NCI-H187 treated with DMSO at 0.1 percent for 48 hours (cell line): ENCODE results near the gene CHRNA4.

Source experiments
- DNase-seq: peaks from one replicate; lab custom pipeline; 2025; lab: John Stamatoyannopoulos, UW

CHRNA4 gene

GRCh38 chr20:63363013-63363957 is 2.1 kb upstream of the CHRNA4 start:
- DNase-seq = no peak

GRCh38 chr20:63362436-63363009 is 1.4 kb upstream of the CHRNA4 start:
- no peak for DNase-seq

- DNase-seq = no peak
Observed at GRCh38 chr20:63361519-63362435, 628 bp upstream of the CHRNA4 start.

- DNase-seq = no peak
Observed at GRCh38 chr20:63359937-63360849, 956 bp downstream of the CHRNA4 start.

- no peak for DNase-seq
Observed at GRCh38 chr20:63359164-63359934, 1.8 kb downstream of the CHRNA4 start.

GRCh38 chr20:63357921-63358905 is 2.9 kb downstream of the CHRNA4 start:
- DNase-seq = no peak

- no peak for DNase-seq
Observed at GRCh38 chr20:63356931-63357879, 3.9 kb downstream of the CHRNA4 start.

GRCh38 chr20:63356511-63356910 is 4.6 kb downstream of the CHRNA4 start:
- DNase-seq = no peak

GRCh38 chr20:63355781-63356295 is 5.3 kb downstream of the CHRNA4 start:
- DNase-seq = no peak

GRCh38 chr20:63354636-63355350 is 6.4 kb downstream of the CHRNA4 start:
- no peak for DNase-seq

- no peak for DNase-seq
Observed at GRCh38 chr20:63352811-63353221, 8.3 kb downstream of the CHRNA4 start.

GRCh38 chr20:63351811-63352591 is 9.1 kb downstream of the CHRNA4 start:
- DNase-seq = no peak

- no peak for DNase-seq
Observed at GRCh38 chr20:63351326-63351700, 9.8 kb downstream of the CHRNA4 start.

GRCh38 chr20:63350597-63351325 is 10.4 kb downstream of the CHRNA4 start:
- DNase-seq = no peak

- no peak for DNase-seq
Observed at GRCh38 chr20:63350196-63350595, 11.0 kb downstream of the CHRNA4 start.

- no peak for DNase-seq
Observed at GRCh38 chr20:63349516-63349895, 11.6 kb downstream of the CHRNA4 start.
